ENCODE measurements around the gene SLC26A2.
"Not testable (repeated sequence)": the region's sequence is repeated elsewhere in the genome, so short reads cannot be mapped to it uniquely, and the experiment has no call there.

Gene SLC26A2

GRCh38 chr5:149938279-149938678, 22.3 kb upstream of the SLC26A2 start:
- H3K9me3 ChIP-seq (ENCODE audit: insufficient read depth, low read length): no peaks in the 10 kb centered on the region
- no peak for DNase-seq (ENCODE audit: low read depth, low spot score)
- H3K4me1 ChIP-seq (ENCODE audit: insufficient read depth, insufficient read length): no peaks in the 10 kb centered on the region
- no peak for TF ChIP-seq SUZ12 (IDR thresholded peaks at IDR 0.05; ENCODE audit: extremely low read depth, insufficient read depth, insufficient read length)
- TF ChIP-seq ZNF274 (IDR thresholded peaks at IDR 0.05; ENCODE audit: low read depth, low read length): no peak
- no peak for TF ChIP-seq YY1 (IDR thresholded peaks at IDR 0.05; ENCODE audit: insufficient read depth, insufficient read length)
- H3K9ac ChIP-seq (ENCODE audit: insufficient read length, low read depth): no peak overlapping the region
- H3K4me3 ChIP-seq (ENCODE audit: insufficient read length, low read depth): no peak overlapping the region
- no peaks in the 10 kb centered on the region for H3K36me3 ChIP-seq (ENCODE audit: insufficient read depth, insufficient read length, low read length)
- no peaks in the 10 kb centered on the region for H3K27me3 ChIP-seq (ENCODE audit: insufficient read depth, insufficient read length)

DNA sequence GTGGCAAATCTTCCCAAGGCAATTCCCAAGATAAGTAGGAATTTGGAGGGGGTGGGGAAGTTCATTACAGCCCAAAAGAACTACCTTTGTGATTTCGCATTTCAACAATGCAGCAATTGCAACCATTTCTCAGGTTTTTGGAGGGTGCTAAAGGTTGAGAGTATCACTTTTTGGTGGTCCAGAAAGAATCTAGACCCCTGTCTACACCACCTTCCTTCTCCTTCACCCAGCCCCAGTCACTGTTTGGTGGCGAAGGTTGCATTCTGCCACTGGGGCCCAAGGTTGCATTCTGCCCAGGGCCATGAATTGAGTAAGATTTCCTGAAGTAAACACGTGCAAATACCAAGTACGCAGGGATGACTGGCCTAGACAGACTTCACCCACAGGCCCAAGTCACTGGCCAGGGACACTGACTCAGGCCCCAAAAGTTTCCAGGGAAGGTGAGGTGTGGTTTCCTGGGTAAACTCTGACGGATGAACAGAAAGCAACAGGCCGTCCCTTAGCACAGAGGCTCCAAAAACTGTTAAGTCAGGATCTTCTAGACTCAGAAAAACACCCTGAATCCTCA, 21.7 kb upstream of the SLC26A2 start:
- Histone ChIP-seq H3K9ac (ENCODE audit: insufficient read length, low read depth) (no peak overlapping the region), H3K9me3 (ENCODE audit: insufficient read depth, low read length) (no peaks in the 10 kb centered on the region), H3K27me3 (ENCODE audit: insufficient read depth, insufficient read length) (no peaks in the 10 kb centered on the region), H3K4me3 (ENCODE audit: insufficient read length, low read depth) (no peak overlapping the region), H3K4me1 (ENCODE audit: insufficient read depth, insufficient read length) (no peaks in the 10 kb centered on the region), H3K36me3 (ENCODE audit: insufficient read depth, insufficient read length, low read length) (no peaks in the 10 kb centered on the region)
- no peak for TF ChIP-seq ZNF274 (IDR thresholded peaks at IDR 0.05; ENCODE audit: low read depth, low read length)
- no peak for TF ChIP-seq YY1 (IDR thresholded peaks at IDR 0.05; ENCODE audit: insufficient read depth, insufficient read length)
- no peak for TF ChIP-seq SUZ12 (IDR thresholded peaks at IDR 0.05; ENCODE audit: extremely low read depth, insufficient read depth, insufficient read length)
- no peak for DNase-seq (ENCODE audit: low read depth, low spot score)

DNA sequence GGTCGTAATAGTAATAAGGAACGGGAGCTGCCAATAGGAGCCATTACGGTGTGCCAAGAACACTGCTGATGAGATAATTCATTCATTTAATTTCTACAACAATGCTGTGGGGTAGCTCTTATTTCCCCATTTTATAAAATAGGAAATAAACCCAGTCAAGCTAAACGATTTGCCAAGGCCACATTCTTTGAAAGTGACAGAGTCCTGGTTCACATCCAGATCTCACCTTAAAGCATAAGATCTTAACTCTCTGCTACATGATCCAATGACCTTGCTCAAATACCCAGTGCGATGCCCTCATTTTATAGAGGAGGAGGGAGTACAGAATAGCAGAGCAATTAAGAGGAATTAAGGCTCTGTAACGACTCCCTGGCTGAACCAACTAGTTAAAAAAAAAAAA, 21.0 kb upstream of the SLC26A2 start:
- no peak for DNase-seq (ENCODE audit: low read depth, low spot score)
- H3K27me3 ChIP-seq (ENCODE audit: insufficient read depth, insufficient read length): no peaks in the 10 kb centered on the region
- H3K4me1 ChIP-seq (ENCODE audit: insufficient read depth, insufficient read length): no peaks in the 10 kb centered on the region
- H3K9ac ChIP-seq (ENCODE audit: insufficient read length, low read depth): no peak overlapping the region
- no peaks in the 10 kb centered on the region for H3K9me3 ChIP-seq (ENCODE audit: insufficient read depth, low read length)
- no peak for TF ChIP-seq YY1 (IDR thresholded peaks at IDR 0.05; ENCODE audit: insufficient read depth, insufficient read length)
- TF ChIP-seq ZNF274 (IDR thresholded peaks at IDR 0.05; ENCODE audit: low read depth, low read length): no peak
- TF ChIP-seq SUZ12 (IDR thresholded peaks at IDR 0.05; ENCODE audit: extremely low read depth, insufficient read depth, insufficient read length): no peak
- no peak overlapping the region for H3K4me3 ChIP-seq (ENCODE audit: insufficient read length, low read depth)
- no peaks in the 10 kb centered on the region for H3K36me3 ChIP-seq (ENCODE audit: insufficient read depth, insufficient read length, low read length)

DNA sequence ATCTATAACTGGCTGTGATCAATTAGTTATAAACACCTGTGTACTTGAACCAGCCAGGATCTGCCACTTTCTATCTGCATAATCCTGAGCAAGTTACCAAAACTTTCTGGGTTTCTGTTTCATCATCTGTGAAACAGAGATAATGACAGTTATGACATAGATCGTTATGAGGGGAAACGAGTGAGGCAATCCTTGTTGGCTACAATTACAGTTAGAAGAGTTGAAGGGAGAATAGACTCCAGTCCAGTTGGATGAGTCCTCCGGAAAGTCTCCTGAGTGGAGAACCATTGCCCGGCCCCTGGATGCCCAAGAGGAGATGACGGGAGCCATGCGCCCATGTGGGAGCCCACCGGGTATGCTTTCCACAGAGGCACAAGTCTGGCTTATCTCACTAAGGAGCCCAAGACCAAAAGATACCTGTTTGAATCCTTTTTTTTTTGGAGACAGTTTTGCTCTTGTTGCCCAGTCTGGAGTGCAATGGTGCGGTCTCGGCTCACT, 20.4 kb upstream of the SLC26A2 start:
- Histone ChIP-seq H3K4me1 (ENCODE audit: insufficient read depth, insufficient read length) (no peaks in the 10 kb centered on the region), H3K27me3 (ENCODE audit: insufficient read depth, insufficient read length) (no peaks in the 10 kb centered on the region), H3K9ac (ENCODE audit: insufficient read length, low read depth) (no peak overlapping the region), H3K36me3 (ENCODE audit: insufficient read depth, insufficient read length, low read length) (no peaks in the 10 kb centered on the region), H3K4me3 (ENCODE audit: insufficient read length, low read depth) (no peak overlapping the region), H3K9me3 (ENCODE audit: insufficient read depth, low read length) (no peaks in the 10 kb centered on the region)
- TF ChIP-seq SUZ12 (IDR thresholded peaks at IDR 0.05; ENCODE audit: extremely low read depth, insufficient read depth, insufficient read length): no peak
- no peak for TF ChIP-seq ZNF274 (IDR thresholded peaks at IDR 0.05; ENCODE audit: low read depth, low read length)
- no peak for TF ChIP-seq YY1 (IDR thresholded peaks at IDR 0.05; ENCODE audit: insufficient read depth, insufficient read length)
- no peak for DNase-seq (ENCODE audit: low read depth, low spot score)

GRCh38 chr5:149940941-149941644, 19.5 kb upstream of the SLC26A2 start:
- Histone ChIP-seq H3K36me3 (ENCODE audit: insufficient read depth, insufficient read length, low read length) (no peaks in the 10 kb centered on the region), H3K4me3 (ENCODE audit: insufficient read length, low read depth) (no peak overlapping the region), H3K4me1 (ENCODE audit: insufficient read depth, insufficient read length) (no peaks in the 10 kb centered on the region), H3K9me3 (ENCODE audit: insufficient read depth, low read length) (no peaks in the 10 kb centered on the region), H3K27me3 (ENCODE audit: insufficient read depth, insufficient read length) (no peaks in the 10 kb centered on the region), H3K9ac (ENCODE audit: insufficient read length, low read depth) (no peak overlapping the region)
- no peak for TF ChIP-seq YY1 (IDR thresholded peaks at IDR 0.05; ENCODE audit: insufficient read depth, insufficient read length)
- no peak for TF ChIP-seq SUZ12 (IDR thresholded peaks at IDR 0.05; ENCODE audit: extremely low read depth, insufficient read depth, insufficient read length)
- no peak for TF ChIP-seq ZNF274 (IDR thresholded peaks at IDR 0.05; ENCODE audit: low read depth, low read length)
- DNase-seq (ENCODE audit: low read depth, low spot score): no peak

DNA sequence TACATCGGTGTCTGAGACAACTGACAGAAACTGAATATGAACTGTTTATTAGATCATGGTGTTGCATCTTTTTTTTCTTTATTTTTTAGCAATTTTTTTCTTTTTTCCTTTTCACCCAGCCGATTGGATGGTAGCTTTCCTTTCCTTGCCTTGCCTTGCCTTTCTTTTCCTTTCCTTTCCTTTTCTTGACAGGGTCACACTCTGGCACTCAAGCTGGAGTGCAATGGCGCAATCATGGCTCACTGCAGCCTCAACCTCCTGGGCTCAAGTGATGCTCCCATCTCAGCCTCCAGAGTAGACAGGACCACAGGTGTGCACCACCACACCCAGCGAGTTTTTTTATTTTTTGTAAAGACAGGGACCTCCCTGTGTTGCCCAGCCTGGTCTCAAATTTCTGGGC, 18.8 kb upstream of the SLC26A2 start:
- TF ChIP-seq YY1 (IDR thresholded peaks at IDR 0.05; ENCODE audit: insufficient read depth, insufficient read length): no peak
- no peak for TF ChIP-seq SUZ12 (IDR thresholded peaks at IDR 0.05; ENCODE audit: extremely low read depth, insufficient read depth, insufficient read length)
- no peak for TF ChIP-seq ZNF274 (IDR thresholded peaks at IDR 0.05; ENCODE audit: low read depth, low read length)
- H3K36me3 ChIP-seq (ENCODE audit: insufficient read depth, insufficient read length, low read length): no peaks in the 10 kb centered on the region
- H3K9me3 ChIP-seq (ENCODE audit: insufficient read depth, low read length): no peaks in the 10 kb centered on the region
- H3K4me1 ChIP-seq (ENCODE audit: insufficient read depth, insufficient read length): no peaks in the 10 kb centered on the region
- no peak for DNase-seq (ENCODE audit: low read depth, low spot score)
- no peaks in the 10 kb centered on the region for H3K27me3 ChIP-seq (ENCODE audit: insufficient read depth, insufficient read length)
- H3K4me3 ChIP-seq (ENCODE audit: insufficient read length, low read depth): no peak overlapping the region
- H3K9ac ChIP-seq (ENCODE audit: insufficient read length, low read depth): no peak overlapping the region

- DNase-seq (ENCODE audit: low read depth, low spot score): no peak
- Histone ChIP-seq H3K9me3 (ENCODE audit: insufficient read depth, low read length) (no peaks in the 10 kb centered on the region), H3K27me3 (ENCODE audit: insufficient read depth, insufficient read length) (no peaks in the 10 kb centered on the region), H3K36me3 (ENCODE audit: insufficient read depth, insufficient read length, low read length) (no peaks in the 10 kb centered on the region), H3K9ac (ENCODE audit: insufficient read length, low read depth) (no peak overlapping the region), H3K4me3 (ENCODE audit: insufficient read length, low read depth) (no peak overlapping the region), H3K4me1 (ENCODE audit: insufficient read depth, insufficient read length) (no peaks in the 10 kb centered on the region)
- TF ChIP-seq SUZ12 (IDR thresholded peaks at IDR 0.05; ENCODE audit: extremely low read depth, insufficient read depth, insufficient read length) (no peak), YY1 (IDR thresholded peaks at IDR 0.05; ENCODE audit: insufficient read depth, insufficient read length) (no peak), ZNF274 (IDR thresholded peaks at IDR 0.05; ENCODE audit: low read depth, low read length) (no peak)
Observed at GRCh38 chr5:149942199-149942598, 18.4 kb upstream of the SLC26A2 start.

GRCh38 chr5:149942741-149943169, 17.8 kb upstream of the SLC26A2 start:
- H3K9ac ChIP-seq (ENCODE audit: insufficient read length, low read depth); H3K4me1 ChIP-seq (ENCODE audit: insufficient read depth, insufficient read length); H3K36me3 ChIP-seq (ENCODE audit: insufficient read depth, insufficient read length, low read length); DNase-seq (ENCODE audit: low read depth, low spot score); H3K9me3 ChIP-seq (ENCODE audit: insufficient read depth, low read length); H3K27me3 ChIP-seq (ENCODE audit: insufficient read depth, insufficient read length); H3K4me3 ChIP-seq (ENCODE audit: insufficient read length, low read depth): not testable (repeated sequence)

- not testable (repeated sequence) for H3K36me3 ChIP-seq (ENCODE audit: insufficient read depth, insufficient read length, low read length); H3K4me1 ChIP-seq (ENCODE audit: insufficient read depth, insufficient read length); DNase-seq (ENCODE audit: low read depth, low spot score); H3K27me3 ChIP-seq (ENCODE audit: insufficient read depth, insufficient read length); H3K9me3 ChIP-seq (ENCODE audit: insufficient read depth, low read length); H3K4me3 ChIP-seq (ENCODE audit: insufficient read length, low read depth); H3K9ac ChIP-seq (ENCODE audit: insufficient read length, low read depth)
Observed at GRCh38 chr5:149943177-149943949, 17.2 kb upstream of the SLC26A2 start.
